Lung (tissue), 12 donors: Measurements from ENCODE around the gene ANTXR2. TPM values are rescaled to one million over a fixed set of nuclear protein-coding genes. Genes with fewer than 3 reads are reported as not detected.

Experiments used
- ATAC-seq: fragments of 200-7000 bp; cut with Tn5 transposase; one replicate; pipeline ENCODE4 v1.9.1; 2020; ENCODE audit warnings: moderate number of reproducible peaks; ENCODE audit not compliant: insufficient read depth, low FRiP score
- DNase-seq, 3 donors: peaks; one replicate each; pipeline ENCODE4 v3.0.0-alpha.2; 2013 to 2017
- H3K27ac ChIP-seq, 2 donors: one replicate each; pipeline ENCODE4 v1.5.1; 2013; ENCODE audit warnings: mild to moderate bottlenecking in 2 of 2, moderate library complexity in 2 of 2, control low read depth in 1 of 2, inconsistent platforms in 1 of 2, low read depth in 1 of 2, low read length in 1 of 2
- H3K27me3 ChIP-seq, 3 donors: one replicate each; pipeline ENCODE4 v1.5.1; 2013; ENCODE audit warnings: low read length in 2 of 3; ENCODE audit not compliant: control insufficient read depth in 3 of 3, insufficient read depth in 3 of 3
- H3K36me3 ChIP-seq, 4 donors: one replicate each; pipeline ENCODE4 v1.5.1; 2013; ENCODE audit warnings: low read length in 4 of 4, mild to moderate bottlenecking in 1 of 4, moderate library complexity in 1 of 4; ENCODE audit not compliant: control insufficient read depth in 4 of 4, insufficient read depth in 4 of 4
- H3K4me1 ChIP-seq, 5 donors: one replicate each; pipeline ENCODE4 v1.5.1; 2013; ENCODE audit warnings: low read length in 5 of 5, mild to moderate bottlenecking in 2 of 5, moderate library complexity in 1 of 5; ENCODE audit not compliant: control insufficient read depth in 5 of 5, insufficient read depth in 5 of 5
- H3K4me3 ChIP-seq: one replicate; pipeline ENCODE4 v1.5.1; 2013; ENCODE audit warnings: mild to moderate bottlenecking, control low read depth, moderate library complexity
- H3K9ac ChIP-seq, 2 donors: one replicate each; pipeline ENCODE4 v1.5.1; 2013; ENCODE audit warnings: low read length in 2 of 2, control low read depth in 1 of 2; ENCODE audit not compliant: insufficient read depth in 1 of 2
- H3K9me3 ChIP-seq, 4 donors: one replicate each; pipeline ENCODE4 v1.5.1; 2013; ENCODE audit warnings: low read length in 3 of 4, mild to moderate bottlenecking in 1 of 4, moderate library complexity in 1 of 4; ENCODE audit not compliant: control insufficient read depth in 4 of 4, insufficient read depth in 3 of 4
- WGBS, 2 donors: extraction: QIAGEN DNeasy Blood & Tissue Kit; methylation state at CpG; one replicate each; pipeline ENCODE4 v1.1.7; 2013; 5-methylcytosine and 5-hydroxymethylcytosine counted together
- polyA plus RNA-seq, 2 donors: library from polyadenylated mRNA; stranded (reverse); fragments of 200-250 nt; gene quantifications; one replicate each; pipeline ENCODE4 v1.2.1, GENCODE V29; 2013
- total RNA-seq, 2 donors: library from RNA; depleted of rRNA in 1 of 2; stranded (reverse); fragments of >200 nt in 1 of 2; gene quantifications; one replicate each; pipeline ENCODE4 v1.2.1, GENCODE V29; 2014 to 2021
- TF ChIP-seq, protein P1 (sequence below): IDR thresholded peaks from 2 replicates; pipeline ENCODE4 v1.5.1; 2012; ENCODE audit warnings: mild to moderate bottlenecking; ENCODE audit errors: control extremely low read depth, extremely low read depth
- donor health status: control.
- donor health status: control.
- donor health status: Bipolar disorder and iron deficiency.
- donor health status: healthy.
- donor health status: DM: yes; HTN: yes; CAD: no.

The ANTXR2 gene
- total and polyA plus RNA-seq, 4 donors, result 4.8 to 47.2 (median 28.6) TPM

- H3K4me3 ChIP-seq, result no peak overlapping the region
- ATAC-seq (no peak), DNase-seq (no peak)
- H3K27me3 ChIP-seq, result no peaks in the 10 kb centered on the region
- no peak overlapping the region for H3K27ac ChIP-seq
- no peaks in the 10 kb centered on the region for H3K9me3 ChIP-seq
- H3K4me1 ChIP-seq, result peaks cover 0 to 8% (median 0%) of the 10 kb centered on the region in 5 donors
- H3K9ac ChIP-seq, result no peak overlapping the region
- WGBS, 2 donors, result 66 to 82% methylated on average over 1 of the region's 1 CpG
- peaks cover 2 to 16% (median 5%) of the 10 kb centered on the region in 4 donors for H3K36me3 ChIP-seq
- TF ChIP-seq, protein P1, sequence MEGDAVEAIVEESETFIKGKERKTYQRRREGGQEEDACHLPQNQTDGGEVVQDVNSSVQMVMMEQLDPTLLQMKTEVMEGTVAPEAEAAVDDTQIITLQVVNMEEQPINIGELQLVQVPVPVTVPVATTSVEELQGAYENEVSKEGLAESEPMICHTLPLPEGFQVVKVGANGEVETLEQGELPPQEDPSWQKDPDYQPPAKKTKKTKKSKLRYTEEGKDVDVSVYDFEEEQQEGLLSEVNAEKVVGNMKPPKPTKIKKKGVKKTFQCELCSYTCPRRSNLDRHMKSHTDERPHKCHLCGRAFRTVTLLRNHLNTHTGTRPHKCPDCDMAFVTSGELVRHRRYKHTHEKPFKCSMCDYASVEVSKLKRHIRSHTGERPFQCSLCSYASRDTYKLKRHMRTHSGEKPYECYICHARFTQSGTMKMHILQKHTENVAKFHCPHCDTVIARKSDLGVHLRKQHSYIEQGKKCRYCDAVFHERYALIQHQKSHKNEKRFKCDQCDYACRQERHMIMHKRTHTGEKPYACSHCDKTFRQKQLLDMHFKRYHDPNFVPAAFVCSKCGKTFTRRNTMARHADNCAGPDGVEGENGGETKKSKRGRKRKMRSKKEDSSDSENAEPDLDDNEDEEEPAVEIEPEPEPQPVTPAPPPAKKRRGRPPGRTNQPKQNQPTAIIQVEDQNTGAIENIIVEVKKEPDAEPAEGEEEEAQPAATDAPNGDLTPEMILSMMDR, result no peak
Observed at GRCh38 chr4:80016506-80016905, 56.5 kb downstream of the ANTXR2 start.

- no peak overlapping the region for H3K4me3 ChIP-seq
- H3K4me1 ChIP-seq, result peaks cover 0 to 13% (median 0%) of the 10 kb centered on the region in 5 donors
- no peak overlapping the region for H3K27ac ChIP-seq
- no peaks in the 10 kb centered on the region for H3K27me3 ChIP-seq
- TF ChIP-seq, protein P1, result no peak
- peaks cover 2 to 16% (median 5%) of the 10 kb centered on the region in 4 donors for H3K36me3 ChIP-seq
- H3K9ac ChIP-seq, result no peak overlapping the region
- no peaks in the 10 kb centered on the region for H3K9me3 ChIP-seq
- DNase-seq, result no peak
- no peak for ATAC-seq
- 92 to 100% methylated on average over 2 of the region's 2 CpGs for WGBS, 2 donors
Observed at GRCh38 chr4:80015407-80016189, 57.4 kb downstream of the ANTXR2 start.

DNA sequence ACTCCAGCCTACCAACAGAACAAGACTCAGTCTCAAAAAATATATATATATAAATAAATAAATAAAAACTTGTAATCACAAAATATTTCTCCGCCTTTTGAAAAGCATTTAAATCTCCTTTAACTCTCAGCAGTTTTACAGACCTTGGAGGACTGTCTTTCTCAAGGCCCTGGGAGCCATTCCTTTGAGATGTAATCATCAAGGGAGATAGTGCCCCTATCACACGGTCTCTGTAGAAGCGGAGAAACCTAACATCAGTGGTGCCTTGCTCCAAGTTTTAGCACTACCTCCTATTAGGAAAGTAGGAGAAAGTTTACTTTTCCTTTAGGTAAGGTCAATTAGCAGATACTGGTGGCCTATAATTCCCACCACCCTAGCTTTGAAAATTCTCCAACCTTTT lies 58.5 kb downstream of the ANTXR2 start:
- DNase-seq (no peak), ATAC-seq (no peak)
- WGBS, 2 donors, result 98% methylated on average over 3 of the region's 3 CpGs
- Histone ChIP-seq H3K27ac (no peak overlapping the region), H3K9ac (no peak overlapping the region), H3K9me3 (no peaks in the 10 kb centered on the region), H3K4me3 (no peak overlapping the region), H3K4me1 (peaks cover 0 to 13% (median 0%) of the 10 kb centered on the region in 5 donors), H3K36me3 (peaks cover 5 to 12% (median 6%) of the 10 kb centered on the region in 4 donors), H3K27me3 (no peaks in the 10 kb centered on the region)
- TF ChIP-seq, protein P1, result no peak
